GM10248 (cell line): ENCODE results near the gene TNFRSF4.

Experiments used
- CTCF ChIA-PET: fragments of 300-600 bp; sonication (Branson Sonifier 250); formaldehyde crosslinking; extraction: SDS; loops from one replicate; lab custom pipeline; 2021; ENCODE audit warnings: antibody characterized with exemption; lab: Yijun Ruan, JAX
- POLR2A ChIA-PET: fragments of 350-650 bp; sonication (Branson Sonifier 250); formaldehyde crosslinking; extraction: SDS; loops from one replicate; lab custom pipeline; 2020; ENCODE audit warnings: antibody characterized with exemption; lab: Yijun Ruan, JAX
- DNase-seq: peaks from one replicate; pipeline ENCODE4 v3.0.0; 2012; ENCODE audit errors: extremely low spot score
- CTCF ChIP-seq: IDR thresholded peaks from 2 replicates; pipeline ENCODE4 v1.5.1; 2012; ENCODE audit warnings: mild to moderate bottlenecking, low read depth; ENCODE audit errors: extremely low read depth, missing control alignments, control extremely low read depth

The TNFRSF4 gene

GRCh38 chr1:1242461-1243265, 28.7 kb upstream of the TNFRSF4 start:
- ChIA-PET CTCF (interaction anchor here (0.7 to 1.7 kb wide), 6 partner anchors 11 to 209 kb away, joined by 3 to 4 read pairs (median 3); no protein-coding TSS in a partner anchor), POLR2A (no interaction called here)
- DNase-seq: no peak
- no peak for TF ChIP-seq CTCF

GRCh38 chr1:1241588-1242219, 27.8 kb upstream of the TNFRSF4 start:
- ChIA-PET POLR2A (interaction anchor here (0.7 kb wide), 1 partner anchor 28 kb away, joined by 6 read pairs; the partner anchor contains the start of gene TNFRSF4), CTCF (interaction anchor here (1.0 to 1.7 kb wide), 4 partner anchors 9 to 209 kb away, joined by 3 to 4 read pairs (median 4); no protein-coding TSS in a partner anchor)
- TF ChIP-seq CTCF: no peak
- no peak for DNase-seq

- no peak for TF ChIP-seq CTCF
- no peak for DNase-seq
- ChIA-PET POLR2A (interaction anchor here (0.7 kb wide), 1 partner anchor 27 kb away, joined by 6 read pairs; the partner anchor contains the start of gene TNFRSF4), CTCF (interaction anchor here (1.0 to 1.7 kb wide), 3 partner anchors 10 to 118 kb away, joined by 3 to 4 read pairs (median 4); no protein-coding TSS in a partner anchor)
Measured at GRCh38 chr1:1240822-1241587, 27.1 kb upstream of the TNFRSF4 start.

- ChIA-PET CTCF (no interaction called here), POLR2A (no interaction called here)
Measured at GRCh38 chr1:1240348-1240732, 26.4 kb upstream of the TNFRSF4 start.

GRCh38 chr1:1239614-1240347, 25.8 kb upstream of the TNFRSF4 start:
- DNase-seq: no peak
- no peak for TF ChIP-seq CTCF
- CTCF ChIA-PET: interaction anchor here (2.3 kb wide), 1 partner anchor 118 kb away, joined by 10 read pairs; no protein-coding TSS in a partner anchor
- POLR2A ChIA-PET: no interaction called here

More at GRCh38 chr1:1240348-1240732, 26.4 kb upstream of the TNFRSF4 start:
- TF ChIP-seq CTCF: no peak
- no peak for DNase-seq
